CD14-positive monocyte (primary cell): ENCODE data around the gene PDE4B. TPM values are rescaled to one million over a fixed set of nuclear protein-coding genes. Genes with fewer than 3 reads are reported as not detected.
A peak's percentile ranks its signal among the peaks of the same experiment; 100 is the strongest.

ENCODE experiments used
- DNase-seq, 3 donors: peaks; one replicate each; pipeline ENCODE4 v3.0.0-alpha.2; 2011 to 2022
- H2AFZ ChIP-seq: 2 replicates; pipeline ENCODE4 v1.6.0; 2012; ENCODE audit warnings: mild to moderate bottlenecking, low read depth, low read length, inconsistent platforms; ENCODE audit not compliant: insufficient read depth, poor library complexity, severe bottlenecking
- H3K27ac ChIP-seq, 2 donors: 1 replicate in 1 of 2; 2 replicates in 1 of 2; pipeline ENCODE4 v1.5.1; 2012 to 2013; ENCODE audit warnings: low read length in 2 of 2, control low read depth in 1 of 2, inconsistent platforms in 1 of 2, low read depth in 1 of 2, mild to moderate bottlenecking in 1 of 2
- H3K27me3 ChIP-seq, 2 donors: one replicate each; pipeline versions ENCODE4 v1.6.0 to v1.6.1; 2011 to 2013; ENCODE audit warnings: low read length in 2 of 2; ENCODE audit not compliant: control insufficient read depth in 2 of 2, insufficient read depth in 2 of 2
- H3K36me3 ChIP-seq, 2 donors: replicated peaks in 1 of 2; 1 replicate in 1 of 2; 2 replicates in 1 of 2; pipeline versions ENCODE4 v1.5.1 to v1.6.1; 2012 to 2013; ENCODE audit warnings: low read length in 2 of 2, control low read depth in 1 of 2, inconsistent platforms in 1 of 2, mild to moderate bottlenecking in 1 of 2; ENCODE audit not compliant: insufficient read depth in 2 of 2, control insufficient read depth in 1 of 2
- H3K4me1 ChIP-seq, 2 donors: 1 replicate in 1 of 2; 2 replicates in 1 of 2; pipeline versions ENCODE4 v1.5.1 to v1.6.1; 2012 to 2013; ENCODE audit warnings: low read length in 2 of 2, control low read depth in 1 of 2, inconsistent platforms in 1 of 2, mild to moderate bottlenecking in 1 of 2, moderate library complexity in 1 of 2; ENCODE audit not compliant: insufficient read depth in 2 of 2, control insufficient read depth in 1 of 2
- H3K4me2 ChIP-seq: replicated peaks from 2 replicates; pipeline ENCODE3; 2012; ENCODE audit warnings: low read length, moderate library complexity, mild to moderate bottlenecking; ENCODE audit not compliant: poor library complexity, severe bottlenecking; ENCODE audit errors: extremely low read depth
- H3K4me3 ChIP-seq, 3 experiments: fragments of 200-600 bp in 1 of 3; sonication (generic) in 1 of 3; replicated peaks in 1 of 3; 1 replicate in 2 of 3; 2 replicates in 1 of 3; pipeline ENCODE4 v1.5.1; 2011 to 2013; ENCODE audit warnings: low read length in 3 of 3, mild to moderate bottlenecking in 3 of 3, control low read depth in 2 of 3, low read depth in 2 of 3, inconsistent platforms in 1 of 3, moderate library complexity in 1 of 3
- H3K79me2 ChIP-seq: 2 replicates; pipeline ENCODE4 v1.6.0; 2012; ENCODE audit warnings: mild to moderate bottlenecking, control low read depth, inconsistent platforms, low read length, moderate library complexity; ENCODE audit not compliant: insufficient read depth
- H3K9ac ChIP-seq: 2 replicates; pipeline ENCODE4 v1.6.0; 2017; ENCODE audit warnings: low read length, mild to moderate bottlenecking; ENCODE audit not compliant: insufficient read depth, poor library complexity, severe bottlenecking
- H3K9me3 ChIP-seq, 2 donors: replicated peaks in 1 of 2; 1 replicate in 1 of 2; 2 replicates in 1 of 2; pipeline versions ENCODE4 v1.5.1 to v1.6.1; 2012 to 2013; ENCODE audit warnings: low read length in 2 of 2, control low read depth in 1 of 2; ENCODE audit not compliant: control insufficient read depth in 1 of 2, insufficient read depth in 1 of 2
- H4K20me1 ChIP-seq: 2 replicates; pipeline ENCODE4 v1.6.0; 2012; ENCODE audit warnings: mild to moderate bottlenecking, low read length, control low read depth, moderate library complexity; ENCODE audit not compliant: insufficient read depth
- H3K27ac Mint-ChIP-seq, 7 donors: one replicate each; pipeline ENCODE4 v1.8.0; 2020; ENCODE audit warnings: mild to moderate bottlenecking in 7 of 7, mixed read lengths in 7 of 7, moderate library complexity in 6 of 7, inconsistent platforms in 2 of 7
- H3K27me3 Mint-ChIP-seq, 3 donors: one replicate each; pipeline ENCODE4 v1.8.0; 2021 to 2022; ENCODE audit warnings: low read depth in 3 of 3, mild to moderate bottlenecking in 3 of 3, mixed read lengths in 3 of 3, moderate library complexity in 3 of 3, inconsistent platforms in 1 of 3
- H3K36me3 Mint-ChIP-seq, 2 donors: one replicate each; pipeline ENCODE4 v1.8.0; 2020; ENCODE audit warnings: mixed read lengths in 2 of 2, inconsistent platforms in 1 of 2, mild to moderate bottlenecking in 1 of 2
- H3K4me1 Mint-ChIP-seq: one replicate; pipeline ENCODE4 v1.8.0; 2020; ENCODE audit warnings: mild to moderate bottlenecking, mixed read lengths
- H3K4me3 Mint-ChIP-seq, 2 donors: one replicate each; pipeline ENCODE4 v1.8.0; 2020; ENCODE audit warnings: mild to moderate bottlenecking in 2 of 2, mixed read lengths in 2 of 2, moderate library complexity in 1 of 2
- H3K9me3 Mint-ChIP-seq, 7 donors: one replicate each; pipeline ENCODE4 v1.8.0; 2020 to 2022; ENCODE audit warnings: mixed read lengths in 7 of 7, mild to moderate bottlenecking in 6 of 7, moderate library complexity in 6 of 7, inconsistent platforms in 2 of 7
- WGBS: methylation state at CpG from one replicate; pipeline ENCODE4 v1.1.5; 2013; ENCODE audit warnings: missing lambda C conversion rate; ENCODE audit not compliant: insufficient coverage; 5-methylcytosine and 5-hydroxymethylcytosine counted together
- intact Hi-C, 2 donors: fragments of 100-400 bp; cut with micrococcal nuclease; formaldehyde crosslinking; loops; one replicate each; pipeline versions ENCODE4 v1.15.0 to v1.15.1; 2023
- polyA plus RNA-seq, 3 donors: library from polyadenylated mRNA; depleted of rRNA in 1 of 3; unstranded in 2 of 3; stranded (reverse) in 1 of 3; fragments of 300-500 nt in 2 of 3; fragments of >200 nt in 1 of 3; fragmentation: Illumina TruSeq in 2 of 3; gene quantifications; 1 replicate in 2 of 3; 2 replicates in 1 of 3; pipeline ENCODE4 v1.2.3, GENCODE V29; 2012 to 2021
- TF ChIP-seq, protein P1 (sequence below): fragments of 200-600 bp; IDR thresholded peaks from one replicate; pipeline ENCODE4 v1.8.0; 2022; ENCODE audit warnings: antibody characterized with exemption, mild to moderate bottlenecking

The PDE4B gene
- polyA plus RNA-seq, 3 donors = 17.2 to 52.8 (median 25.2) TPM

DNA sequence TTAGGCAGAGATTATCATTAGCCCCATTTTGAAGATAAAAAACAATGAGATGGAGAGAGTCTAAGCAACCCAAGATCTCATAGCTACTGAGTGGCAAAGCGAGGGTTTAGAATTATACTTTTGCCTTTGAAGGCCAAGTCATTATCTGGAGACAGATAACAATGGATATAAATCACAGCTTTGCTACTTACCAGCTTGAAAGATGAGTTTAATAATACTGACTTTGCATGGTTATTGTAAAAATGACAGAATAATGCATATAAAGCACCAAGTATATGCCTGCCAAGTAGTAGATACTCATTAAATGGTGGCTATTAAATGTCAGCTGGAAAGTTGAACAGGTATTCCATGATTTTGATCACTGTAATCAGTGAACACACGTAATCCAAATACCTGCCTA, 499.6 kb downstream of the PDE4B start:
- intact Hi-C loops = no loop called here
- TF ChIP-seq, protein P1, sequence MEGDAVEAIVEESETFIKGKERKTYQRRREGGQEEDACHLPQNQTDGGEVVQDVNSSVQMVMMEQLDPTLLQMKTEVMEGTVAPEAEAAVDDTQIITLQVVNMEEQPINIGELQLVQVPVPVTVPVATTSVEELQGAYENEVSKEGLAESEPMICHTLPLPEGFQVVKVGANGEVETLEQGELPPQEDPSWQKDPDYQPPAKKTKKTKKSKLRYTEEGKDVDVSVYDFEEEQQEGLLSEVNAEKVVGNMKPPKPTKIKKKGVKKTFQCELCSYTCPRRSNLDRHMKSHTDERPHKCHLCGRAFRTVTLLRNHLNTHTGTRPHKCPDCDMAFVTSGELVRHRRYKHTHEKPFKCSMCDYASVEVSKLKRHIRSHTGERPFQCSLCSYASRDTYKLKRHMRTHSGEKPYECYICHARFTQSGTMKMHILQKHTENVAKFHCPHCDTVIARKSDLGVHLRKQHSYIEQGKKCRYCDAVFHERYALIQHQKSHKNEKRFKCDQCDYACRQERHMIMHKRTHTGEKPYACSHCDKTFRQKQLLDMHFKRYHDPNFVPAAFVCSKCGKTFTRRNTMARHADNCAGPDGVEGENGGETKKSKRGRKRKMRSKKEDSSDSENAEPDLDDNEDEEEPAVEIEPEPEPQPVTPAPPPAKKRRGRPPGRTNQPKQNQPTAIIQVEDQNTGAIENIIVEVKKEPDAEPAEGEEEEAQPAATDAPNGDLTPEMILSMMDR = no peak
- Histone ChIP-seq H2AFZ (no peak overlapping the region), H3K9ac (no peak overlapping the region), H3K4me3 (no peak overlapping the region), H3K79me2 (no peaks in the 10 kb centered on the region), H3K27me3 (no peaks in the 10 kb centered on the region), H3K4me2 (no peak overlapping the region), H3K27ac (no peak overlapping the region), H4K20me1 (no peaks in the 10 kb centered on the region), H3K4me1 (peaks cover 16 to 18% of the 10 kb centered on the region in 2 donors), H3K9me3 (no peaks in the 10 kb centered on the region), H3K36me3 (no peaks in the 10 kb centered on the region)
- DNase-seq = no peak
- H3K9me3 Mint-ChIP-seq = peaks cover 0 to 1% (median 0%) of the 10 kb centered on the region in 7 donors
- no peaks in the 10 kb centered on the region for H3K36me3 Mint-ChIP-seq
- peaks cover 25% of the 10 kb centered on the region for H3K4me1 Mint-ChIP-seq
- no peaks in the 10 kb centered on the region for H3K27me3 Mint-ChIP-seq
- WGBS = no CpG with 5 or more reads among the region's 2 CpGs
- H3K4me3 Mint-ChIP-seq = no peak overlapping the region
- H3K27ac Mint-ChIP-seq = no peak overlapping the region

- H3K9ac ChIP-seq = no peak overlapping the region
- WGBS = 100% methylated on average over 1 of the region's 3 CpGs
- DNase-seq = peak in 1 of 3 donors; percentile 10
- no peaks in the 10 kb centered on the region for H3K9me3 ChIP-seq
- Mint-ChIP-seq H3K36me3 (no peaks in the 10 kb centered on the region), H3K27me3 (no peaks in the 10 kb centered on the region), H3K4me3 (no peak overlapping the region), H3K27ac (no peak overlapping the region), H3K9me3 (peaks cover 0 to 1% (median 0%) of the 10 kb centered on the region in 7 donors), H3K4me1 (peaks cover 25% of the 10 kb centered on the region)
- H3K4me2 ChIP-seq = no peak overlapping the region
- no peak overlapping the region for H3K4me3 ChIP-seq
- H4K20me1 ChIP-seq = no peaks in the 10 kb centered on the region
- H3K27me3 ChIP-seq = no peaks in the 10 kb centered on the region
- TF ChIP-seq, protein P1 = no peak
- H2AFZ ChIP-seq = no peak overlapping the region
- intact Hi-C loops = no loop called here
- no peaks in the 10 kb centered on the region for H3K36me3 ChIP-seq
- no peak overlapping the region for H3K27ac ChIP-seq
- peaks cover 16 to 18% of the 10 kb centered on the region in 2 donors for H3K4me1 ChIP-seq
- H3K79me2 ChIP-seq = no peaks in the 10 kb centered on the region
Observed at GRCh38 chr1:66292944-66293343, 500.2 kb downstream of the PDE4B start.
